Nucleus accumbens (tissue), 56 donors: Measurements from ENCODE around the gene SERTAD3.
"Not testable (repeated sequence)": the region's sequence is repeated elsewhere in the genome, so short reads cannot be mapped to it uniquely, and the experiment has no call there.

Source experiments
- DNase-seq, 56 donors: peaks; one replicate each; lab custom pipeline; 2025; lab: John Stamatoyannopoulos, UW

Gene SERTAD3

DNA sequence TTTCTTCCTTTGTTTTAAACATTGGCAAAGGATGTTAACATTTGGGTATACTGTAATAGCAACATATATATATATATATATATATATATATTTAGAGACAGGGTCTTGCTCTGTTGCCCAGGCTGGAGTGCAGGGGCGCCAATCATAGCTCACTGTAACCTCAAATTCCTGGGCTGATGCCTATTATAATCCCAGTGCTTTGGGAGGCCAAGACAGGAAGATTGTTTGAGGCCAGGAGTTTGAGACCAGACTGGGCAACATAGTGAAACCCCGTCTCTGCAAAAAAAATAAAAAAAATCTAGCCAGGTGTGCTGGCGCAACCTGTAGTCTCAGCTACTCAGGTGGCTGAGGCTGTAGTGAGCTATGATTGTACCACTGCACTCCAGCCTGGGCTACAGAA, 16.1 kb upstream of the SERTAD3 start:
- no peak for DNase-seq

- DNase-seq = no peak
Observed at GRCh38 chr19:40458597-40458974, 14.5 kb upstream of the SERTAD3 start.

GRCh38 chr19:40457953-40458596, 13.9 kb upstream of the SERTAD3 start:
- DNase-seq = no peak

DNA sequence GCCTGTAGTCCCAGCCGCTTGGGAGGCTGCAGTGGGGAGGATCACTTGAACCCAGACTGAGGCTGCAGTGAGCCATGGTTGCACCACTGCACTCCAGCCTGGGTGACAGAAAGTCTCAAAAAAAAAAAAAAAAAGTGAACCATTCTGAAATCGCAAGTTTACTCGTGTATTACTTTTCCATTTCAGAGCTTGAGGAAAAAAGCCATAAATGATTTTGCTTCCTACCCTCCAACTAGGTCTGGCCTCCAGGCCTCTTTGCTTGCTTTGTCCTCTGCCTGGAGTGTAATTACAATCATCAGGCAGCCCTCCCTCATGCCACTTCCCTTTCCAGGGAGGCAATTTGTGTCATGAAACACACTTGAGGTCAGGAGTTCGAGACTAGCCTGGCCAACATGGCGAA, 12.9 kb upstream of the SERTAD3 start:
- DNase-seq = no peak

DNA sequence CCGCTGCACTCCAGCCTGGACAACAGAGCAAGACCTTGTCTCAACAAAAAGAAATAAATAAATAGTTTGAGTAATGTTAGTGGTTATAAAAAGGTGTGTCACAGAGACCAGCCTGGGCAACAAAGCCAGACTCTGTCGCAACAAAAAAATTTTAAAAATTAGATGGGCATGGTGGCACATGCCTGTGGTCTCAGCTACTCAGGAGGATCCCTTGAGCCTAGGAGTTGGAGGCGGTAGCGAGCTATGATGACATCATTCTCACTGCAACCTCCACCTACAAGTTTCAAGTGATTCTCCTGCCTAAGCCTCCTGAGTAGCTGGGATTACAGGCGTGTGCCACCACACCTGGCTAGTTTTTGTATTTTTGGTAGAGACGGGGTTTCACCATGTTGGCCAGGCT, 9.8 kb upstream of the SERTAD3 start:
- DNase-seq = not testable (repeated sequence)

DNA sequence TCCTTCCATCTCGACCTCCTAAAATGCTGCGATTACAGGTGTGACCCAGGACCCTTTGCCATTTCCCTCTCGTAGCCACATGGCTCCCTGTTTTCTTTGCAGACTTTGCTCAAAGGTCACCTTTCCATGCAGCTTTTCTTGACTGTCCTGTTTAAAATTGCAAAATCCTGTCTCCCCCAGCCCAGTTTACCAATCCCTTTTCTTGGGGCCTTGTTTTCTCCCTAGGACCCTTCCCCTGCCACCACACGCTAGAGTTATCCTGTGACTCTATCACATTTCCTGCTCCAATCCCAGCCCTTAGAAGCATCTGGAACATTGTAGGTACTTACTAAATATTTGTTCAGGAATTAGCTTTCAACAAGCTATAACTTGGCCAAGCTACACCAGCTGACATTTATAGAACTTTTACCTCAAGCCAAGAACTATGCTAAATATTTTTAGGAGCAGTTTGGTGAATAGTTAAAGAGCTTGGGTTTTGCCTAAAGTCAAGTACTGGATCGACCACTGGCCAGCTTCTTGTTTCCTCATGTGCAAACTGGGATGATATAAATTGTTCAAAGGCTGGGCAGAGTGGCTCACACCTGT, 9.1 kb upstream of the SERTAD3 start:
- DNase-seq = no peak

DNA sequence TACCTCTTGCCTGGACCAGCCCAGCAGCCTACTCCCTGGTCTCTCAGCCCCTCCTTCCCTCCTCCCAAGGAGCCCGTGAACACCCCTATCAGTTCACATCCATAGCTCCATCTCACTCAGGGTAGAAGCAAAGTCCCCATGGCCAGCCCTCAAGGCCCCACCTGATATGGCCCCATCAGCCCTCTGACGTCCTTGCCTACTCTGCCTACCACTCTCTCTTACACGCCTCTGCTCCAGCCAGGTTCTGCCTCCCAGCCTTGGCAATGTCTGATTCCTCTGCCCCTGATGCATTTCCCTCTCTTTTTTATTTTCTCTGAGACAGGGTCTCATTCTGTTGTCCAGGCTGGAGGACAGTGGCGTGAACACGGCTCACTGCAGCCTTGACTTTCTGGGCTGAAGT, 7.9 kb upstream of the SERTAD3 start:
- no peak for DNase-seq

- no peak for DNase-seq
Observed at GRCh38 chr19:40450664-40451063, 6.5 kb upstream of the SERTAD3 start.

- no peak for DNase-seq
Observed at GRCh38 chr19:40449506-40449905, 5.4 kb upstream of the SERTAD3 start.

DNA sequence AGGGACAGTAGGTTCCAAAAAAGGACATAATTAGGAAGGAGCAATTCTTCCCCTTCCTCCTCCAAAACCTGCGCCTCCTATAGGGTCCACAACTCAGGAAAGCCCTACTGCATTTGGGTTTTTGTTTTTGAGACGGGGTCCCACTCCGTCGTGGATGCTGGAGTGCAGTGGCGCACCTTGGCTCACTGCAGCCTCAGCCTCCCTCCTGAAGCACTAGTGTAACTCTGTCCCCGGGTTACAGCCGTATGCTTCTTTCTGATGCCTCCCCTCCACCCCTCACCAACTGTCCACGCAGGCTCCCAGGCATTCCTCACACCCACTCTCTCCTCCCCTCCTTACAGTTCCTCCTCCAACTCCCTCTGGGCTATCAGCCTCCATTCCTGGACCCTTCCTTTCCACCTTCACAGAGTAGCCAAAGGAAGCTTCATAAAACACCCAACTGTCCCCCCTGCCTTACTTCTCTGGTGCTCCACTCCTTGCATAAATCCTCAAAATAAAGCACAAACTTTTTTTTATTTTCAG, 2.2 kb upstream of the SERTAD3 start:
- DNase-seq = no peak

DNA sequence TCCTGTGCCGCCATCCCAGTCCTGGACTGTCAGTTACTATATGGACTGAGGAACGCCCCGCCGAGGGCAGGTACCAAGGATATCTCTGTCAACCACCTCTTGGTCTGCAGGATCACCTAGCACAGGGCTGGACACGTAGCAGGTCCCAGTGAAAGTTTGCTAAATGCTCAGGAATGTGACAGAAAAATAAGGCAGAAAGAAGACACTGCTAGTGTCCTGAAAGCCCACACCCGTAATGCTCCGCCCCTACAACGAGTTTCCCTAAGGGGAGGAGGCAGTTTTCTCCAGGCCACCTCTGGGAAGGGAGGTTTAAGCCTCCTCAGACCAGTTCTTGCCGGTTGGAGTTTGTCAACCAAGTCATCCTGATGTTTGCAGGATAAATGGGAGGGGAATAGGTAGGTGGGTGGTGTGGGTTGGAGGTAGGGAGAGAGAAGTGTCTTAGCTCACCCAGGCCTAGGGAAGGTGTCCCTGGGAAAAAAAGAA, 1.7 kb upstream of the SERTAD3 start:
- DNase-seq = no peak

- no peak for DNase-seq
Observed at GRCh38 chr19:40444825-40445312, 734 bp upstream of the SERTAD3 start.

DNA sequence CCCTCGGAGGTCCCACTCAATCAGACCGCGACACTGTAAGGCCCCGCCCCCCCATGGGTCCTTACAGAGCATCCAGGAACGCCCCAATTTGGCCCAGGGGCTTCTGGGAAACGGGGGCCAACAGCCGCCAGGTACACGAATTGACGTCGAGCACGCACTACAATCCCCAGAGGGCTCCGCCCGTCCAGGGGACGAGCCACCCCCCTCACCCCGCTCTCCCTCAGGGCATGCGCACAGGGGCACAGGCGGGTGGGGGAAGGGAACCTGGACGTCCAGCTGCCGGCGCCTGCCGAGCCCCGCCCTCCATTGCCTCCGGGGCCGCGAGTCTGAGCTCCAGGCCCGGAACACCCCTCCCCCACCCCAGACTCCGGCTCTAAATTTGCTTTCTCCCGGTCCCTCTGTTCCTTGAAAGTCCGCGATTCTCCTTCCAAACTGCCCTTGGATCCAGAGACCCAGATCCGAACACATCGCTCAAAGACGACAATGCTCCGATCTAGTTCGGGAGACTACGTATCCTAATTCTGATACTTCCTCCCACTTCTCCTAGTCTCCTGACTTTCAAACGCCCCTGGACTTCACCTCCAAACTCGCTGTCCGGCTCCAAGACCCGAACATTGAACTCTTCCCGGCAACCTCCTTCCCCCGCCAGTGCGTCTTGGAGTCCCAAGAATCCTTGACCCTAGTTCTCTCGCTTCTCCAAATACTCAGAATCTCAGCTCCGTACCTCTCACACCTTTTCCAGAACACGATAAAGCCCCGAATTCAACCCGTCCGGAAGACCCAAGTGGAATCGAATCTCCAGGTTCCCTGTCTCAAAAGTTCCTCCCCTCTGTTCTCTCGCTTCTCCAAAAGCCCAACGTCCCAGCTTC, 770 bp downstream of the SERTAD3 start:
- DNase-seq = peak; percentile 84 to 99 (median 96)

- no peak for DNase-seq
Observed at GRCh38 chr19:40442328-40443130, 1.6 kb downstream of the SERTAD3 start.

DNA sequence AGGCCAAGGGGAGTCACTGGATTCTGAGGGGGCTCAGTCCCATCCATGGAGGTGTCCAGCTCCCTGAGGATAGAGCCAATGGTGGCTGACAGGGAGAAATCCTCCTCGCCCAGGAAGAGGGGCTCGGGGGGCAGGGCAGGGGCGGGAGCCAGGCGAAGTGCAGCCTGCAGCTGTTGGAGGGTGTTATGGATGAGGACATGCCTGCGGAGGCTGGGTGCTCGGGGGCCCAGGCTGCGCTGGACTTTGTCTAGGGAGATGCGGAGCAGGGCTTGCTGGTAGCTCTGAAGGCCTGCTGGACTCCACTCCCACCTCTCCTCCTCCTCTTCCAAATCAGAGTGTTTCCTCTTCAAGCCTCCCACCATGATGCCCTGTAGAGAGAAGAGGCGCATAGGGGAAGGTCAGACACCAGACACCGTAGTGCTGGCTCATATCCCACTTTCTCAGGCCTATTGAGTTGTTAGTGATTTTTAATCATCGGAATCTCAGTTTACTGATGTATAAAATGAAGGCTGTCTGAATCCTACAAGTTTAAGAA, 2.3 kb downstream of the SERTAD3 start:
- no peak for DNase-seq

DNA sequence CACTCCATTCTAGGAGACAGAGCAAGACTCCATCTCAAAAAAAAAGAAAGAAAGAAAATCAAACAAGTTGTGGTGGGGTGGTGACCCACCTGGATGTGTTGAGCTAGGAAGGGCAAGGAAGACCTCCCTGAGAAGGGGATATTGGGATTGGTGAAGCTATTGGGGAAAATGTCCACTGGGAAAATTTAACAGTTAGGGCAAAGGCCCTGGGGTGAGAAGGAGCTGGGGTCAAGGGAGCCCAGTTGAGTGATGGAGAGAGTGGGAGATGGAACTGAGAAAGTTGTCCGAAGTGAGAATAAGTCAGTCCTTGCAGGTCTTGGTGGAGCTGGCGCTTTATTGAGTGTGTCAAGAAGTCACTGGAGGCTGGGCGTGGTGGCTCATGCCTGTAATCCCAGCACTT, 5.9 kb downstream of the SERTAD3 start:
- no peak for DNase-seq

GRCh38 chr19:40433391-40434216, 10.5 kb downstream of the SERTAD3 start:
- DNase-seq = peak in 54 of 56 donors; percentile 19 to 87 (median 70)

GRCh38 chr19:40432760-40433159, 11.4 kb downstream of the SERTAD3 start:
- DNase-seq = not testable (repeated sequence)

DNA sequence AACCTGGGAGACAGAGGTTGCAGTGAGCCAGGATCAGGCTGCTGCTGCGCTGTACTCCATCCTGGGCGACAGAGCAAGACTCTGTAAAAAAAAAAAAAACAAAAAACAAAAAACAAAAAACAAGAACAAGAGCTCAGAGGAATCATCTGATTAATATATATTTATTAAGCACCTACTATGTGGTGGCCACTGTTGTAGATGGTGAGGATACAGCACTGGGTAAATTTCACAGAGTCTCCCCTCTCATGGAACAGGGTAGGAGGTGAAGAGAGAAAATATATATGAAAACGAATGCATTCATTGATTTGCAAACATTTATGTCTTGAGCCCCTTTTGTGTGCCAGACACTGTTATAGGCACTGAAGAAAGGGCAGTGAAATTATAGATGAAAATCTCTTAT, 12.4 kb downstream of the SERTAD3 start:
- DNase-seq = no peak
